Regular cardiac myocyte (primary cell): ENCODE results near the gene LUM. TPM values are rescaled to one million over a fixed set of nuclear protein-coding genes. Genes with fewer than 3 reads are reported as not detected.

Experiments used
- total RNA-seq: library from RNA; depleted of rRNA; stranded (reverse); fragments of >200 nt; gene quantifications from 2 replicates; pipeline ENCODE4 v1.2.3, GENCODE V29; 2014

Gene LUM
- total RNA-seq: 35.3 and 191 TPM in 2 replicates

GRCh38 chr12:91111366-91112325 is at the start of gene LUM:
TSS of gene LUM (minus strand) at chr12:91111494. CDS start at chr12:91108979, 2,515 bp downstream.

DNA sequence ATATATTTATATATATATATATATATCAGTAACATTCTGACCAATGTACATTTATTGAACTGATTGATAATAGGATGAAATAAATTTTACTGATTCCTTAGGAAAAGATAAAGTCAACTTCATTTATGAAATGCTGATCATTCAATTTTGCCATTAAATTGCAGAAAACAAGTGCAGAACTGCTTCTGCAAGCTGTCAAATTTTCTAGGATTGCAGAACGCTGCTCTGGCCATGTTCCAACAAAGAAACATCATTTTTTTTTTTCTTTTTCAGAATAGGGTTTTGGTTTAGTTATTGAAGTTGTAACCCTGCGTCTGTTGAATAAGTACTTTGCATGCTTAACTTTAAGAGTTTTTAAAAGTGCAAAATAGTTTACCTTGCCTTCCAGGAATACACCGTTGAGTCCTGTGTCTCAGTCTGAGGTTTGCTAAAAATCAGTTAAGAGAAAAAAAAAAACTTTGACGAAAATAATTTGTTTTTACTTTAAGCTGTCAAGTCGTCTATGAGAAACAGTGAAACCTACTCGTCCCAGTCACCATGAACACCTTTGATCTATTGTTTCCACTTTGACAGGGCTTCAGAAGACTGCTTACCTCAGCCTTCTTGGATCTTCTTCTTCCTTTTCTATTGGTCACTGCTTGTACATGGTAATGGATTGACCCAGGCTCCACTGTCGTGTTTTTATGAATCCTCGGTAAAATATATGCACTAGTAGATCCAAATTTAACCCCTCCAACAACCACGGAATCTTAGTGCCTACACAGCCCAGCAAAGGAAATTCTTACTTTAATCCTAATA is 53.7 kb downstream of the LUM start, which contains the start of gene KERA:
KERA (minus strand) TSS at position 657 of the 798 bp plus-strand sequence. CDS start 1,743 bp downstream, outside the sequence.

Other genes starting within 250 kb of the LUM start
- not detected in 2 replicates for gene CCER1, start 156.3 kb downstream of the LUM start, total RNA-seq
- gene EPYC, start 106.5 kb downstream of the LUM start, total RNA-seq: not detected in 2 replicates
- not detected in 2 replicates for gene KERA, start 53.5 kb downstream of the LUM start, total RNA-seq
- 69.8 and 321 TPM in 2 replicates for gene DCN, start 71.3 kb upstream of the LUM start, total RNA-seq